DND-41 (cell line): ENCODE data around the gene PCDH19.

Source experiments
- EZH2 ChIP-seq: IDR thresholded peaks from 3 replicates; pipeline ENCODE4 v1.6.1; 2012; ENCODE audit warnings: borderline replicate concordance, low read depth, mild to moderate bottlenecking, moderate library complexity, low read length, inconsistent platforms; ENCODE audit not compliant: severe bottlenecking
- TF ChIP-seq, protein P1 (sequence below): IDR thresholded peaks from 2 replicates; pipeline ENCODE4 v1.5.1; 2012; ENCODE audit warnings: borderline replicate concordance, low read length, moderate library complexity, mild to moderate bottlenecking; ENCODE audit not compliant: poor library complexity, severe bottlenecking; ENCODE audit errors: extremely low read depth

DNA sequence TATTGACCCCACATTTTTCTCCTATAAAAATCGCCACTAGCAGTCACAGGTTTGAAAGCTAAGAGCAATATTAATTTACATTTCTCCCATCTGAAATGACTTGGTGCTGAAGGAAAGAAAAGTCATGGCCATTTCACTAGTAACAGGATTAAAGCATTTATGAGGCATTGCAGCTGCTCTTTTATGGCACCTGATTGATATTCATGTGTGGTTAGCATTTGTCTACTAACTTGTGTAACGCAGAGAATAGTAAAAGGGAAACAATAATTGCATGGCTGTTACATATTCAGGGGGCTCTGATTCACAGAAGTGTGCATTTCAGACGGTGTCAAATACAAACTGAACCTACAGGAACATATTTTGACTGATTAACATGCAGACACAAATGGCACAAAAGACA, 5.2 kb downstream of the PCDH19 start:
- TF ChIP-seq, protein P1, sequence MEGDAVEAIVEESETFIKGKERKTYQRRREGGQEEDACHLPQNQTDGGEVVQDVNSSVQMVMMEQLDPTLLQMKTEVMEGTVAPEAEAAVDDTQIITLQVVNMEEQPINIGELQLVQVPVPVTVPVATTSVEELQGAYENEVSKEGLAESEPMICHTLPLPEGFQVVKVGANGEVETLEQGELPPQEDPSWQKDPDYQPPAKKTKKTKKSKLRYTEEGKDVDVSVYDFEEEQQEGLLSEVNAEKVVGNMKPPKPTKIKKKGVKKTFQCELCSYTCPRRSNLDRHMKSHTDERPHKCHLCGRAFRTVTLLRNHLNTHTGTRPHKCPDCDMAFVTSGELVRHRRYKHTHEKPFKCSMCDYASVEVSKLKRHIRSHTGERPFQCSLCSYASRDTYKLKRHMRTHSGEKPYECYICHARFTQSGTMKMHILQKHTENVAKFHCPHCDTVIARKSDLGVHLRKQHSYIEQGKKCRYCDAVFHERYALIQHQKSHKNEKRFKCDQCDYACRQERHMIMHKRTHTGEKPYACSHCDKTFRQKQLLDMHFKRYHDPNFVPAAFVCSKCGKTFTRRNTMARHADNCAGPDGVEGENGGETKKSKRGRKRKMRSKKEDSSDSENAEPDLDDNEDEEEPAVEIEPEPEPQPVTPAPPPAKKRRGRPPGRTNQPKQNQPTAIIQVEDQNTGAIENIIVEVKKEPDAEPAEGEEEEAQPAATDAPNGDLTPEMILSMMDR = no peak
- TF ChIP-seq EZH2 = no peak
